IMR-90 (cell line): ENCODE data around the gene MTUS2. TPM values are rescaled to one million over a fixed set of nuclear protein-coding genes. Genes with fewer than 3 reads are reported as not detected.

ENCODE experiments used
- ATAC-seq: fragments of 200-7000 bp; cut with Tn5 transposase; 2 replicates; pipeline ENCODE4 v1.9.1; 2020; ENCODE audit warnings: low read depth, mild to moderate bottlenecking, moderate library complexity
- BruUV-seq: library from RNA; stranded (reverse); fragments of 400-500 nt; replicated peaks from 2 replicates; lab custom pipeline; 2021; lab: Mats Ljungman, UMichigan
- CTCF ChIA-PET: fragments of 300-600 bp; formaldehyde crosslinking; extraction: SDS; loops from one replicate; lab custom pipeline; 2021; ENCODE audit warnings: antibody characterized with exemption; lab: Yijun Ruan, JAX
- POLR2A ChIA-PET: fragments of 300-600 bp; sonication (Branson Sonifier 250); formaldehyde crosslinking; loops from one replicate; lab custom pipeline; 2022; ENCODE audit warnings: antibody characterized with exemption; ENCODE audit not compliant: unreplicated experiment; lab: Charles Lee
- DNase-seq: peaks from one replicate; pipeline ENCODE4 v3.0.0; 2013
- H2AFZ ChIP-seq: replicated peaks from 2 replicates; pipeline ENCODE3; 2013; ENCODE audit warnings: low read length, mild to moderate bottlenecking; ENCODE audit not compliant: poor library complexity
- H2AK5ac ChIP-seq: 2 replicates; pipeline ENCODE4 v1.6.1; 2013; ENCODE audit warnings: low read depth, low read length, inconsistent platforms
- H2AK9ac ChIP-seq: replicated peaks from 2 replicates; pipeline ENCODE3; 2013; ENCODE audit warnings: mild to moderate bottlenecking, low read depth, low read length, moderate library complexity; ENCODE audit not compliant: poor library complexity
- H2BK120ac ChIP-seq: 2 replicates; pipeline ENCODE4 v1.6.1; 2013; ENCODE audit warnings: low read depth, low read length, inconsistent platforms
- H2BK15ac ChIP-seq: 3 replicates; pipeline ENCODE4 v1.6.1; 2013; ENCODE audit warnings: low read depth, low read length, inconsistent platforms
- H2BK20ac ChIP-seq: 2 replicates; pipeline ENCODE4 v1.6.1; 2013; ENCODE audit warnings: low read depth, mild to moderate bottlenecking, inconsistent platforms, low read length, moderate library complexity
- H2BK5ac ChIP-seq: 2 replicates; pipeline ENCODE4 v1.6.1; 2013; ENCODE audit warnings: mild to moderate bottlenecking, low read depth, low read length, inconsistent platforms; ENCODE audit not compliant: poor library complexity, severe bottlenecking
- H3K14ac ChIP-seq: replicated peaks from 2 replicates; pipeline ENCODE4 v1.6.1; 2013; ENCODE audit warnings: low read depth, low read length, inconsistent platforms
- H3K18ac ChIP-seq: 2 replicates; pipeline ENCODE4 v1.6.1; 2013; ENCODE audit warnings: low read depth, low read length, control low read depth
- H3K23ac ChIP-seq: 2 replicates; pipeline ENCODE4 v1.6.1; 2013; ENCODE audit warnings: low read depth, low read length, inconsistent platforms
- H3K27ac ChIP-seq: 2 replicates; pipeline ENCODE4 v1.5.1; 2013; ENCODE audit warnings: mild to moderate bottlenecking, control low read depth, low read length; ENCODE audit not compliant: insufficient read depth
- H3K27me3 ChIP-seq: 2 replicates; pipeline ENCODE4 v1.6.1; 2013; ENCODE audit warnings: low read length; ENCODE audit not compliant: control insufficient read depth, insufficient read depth
- H3K36me3 ChIP-seq: 2 replicates; pipeline ENCODE4 v1.6.1; 2013; ENCODE audit warnings: low read length, mixed read lengths; ENCODE audit not compliant: control insufficient read depth, insufficient read depth
- H3K4ac ChIP-seq: 2 replicates; pipeline ENCODE4 v1.6.1; 2013; ENCODE audit warnings: low read depth, low read length, inconsistent platforms
- H3K4me1 ChIP-seq: 2 replicates; pipeline ENCODE4 v1.6.1; 2013; ENCODE audit warnings: low read length, mixed read lengths; ENCODE audit not compliant: control insufficient read depth, insufficient read depth
- H3K4me2 ChIP-seq: 2 replicates; pipeline ENCODE4 v1.6.1; 2013; ENCODE audit warnings: low read depth, mild to moderate bottlenecking, control low read depth, low read length, moderate library complexity
- H3K4me3 ChIP-seq: 2 replicates; pipeline ENCODE4 v1.5.1; 2013; ENCODE audit warnings: low read depth, mild to moderate bottlenecking, control low read depth, low read length, moderate library complexity; ENCODE audit not compliant: insufficient read depth
- H3K56ac ChIP-seq: 2 replicates; pipeline ENCODE4 v1.6.1; 2013; ENCODE audit warnings: low read length, inconsistent platforms; ENCODE audit not compliant: insufficient read depth; ENCODE audit errors: extremely low read depth
- H3K79me1 ChIP-seq, 2 experiments: 2 replicates each; pipeline ENCODE4 v1.6.1; 2013; ENCODE audit warnings: low read length in 2 of 2, inconsistent platforms in 1 of 2, low read depth in 1 of 2
- H3K9ac ChIP-seq: 2 replicates; pipeline ENCODE4 v1.6.1; 2013; ENCODE audit warnings: low read depth, low read length, control low read depth
- H3K9me1 ChIP-seq: 2 replicates; pipeline ENCODE4 v1.6.1; 2013; ENCODE audit warnings: low read length, inconsistent platforms; ENCODE audit not compliant: insufficient read depth
- H3K9me3 ChIP-seq: 2 replicates; pipeline ENCODE4 v1.6.1; 2013; ENCODE audit warnings: low read length; ENCODE audit not compliant: control insufficient read depth, insufficient read depth
- H4K20me1 ChIP-seq: 2 replicates; pipeline ENCODE4 v1.6.1; 2013; ENCODE audit warnings: low read length, inconsistent platforms; ENCODE audit not compliant: insufficient read depth
- H4K5ac ChIP-seq: 2 replicates; pipeline ENCODE4 v1.6.1; 2013; ENCODE audit warnings: mild to moderate bottlenecking, low read depth, low read length, control low read depth
- H4K8ac ChIP-seq, 2 experiments: 2 replicates each; pipeline ENCODE4 v1.6.1; 2013; ENCODE audit warnings: low read depth in 2 of 2, low read length in 2 of 2, control low read depth in 1 of 2, inconsistent platforms in 1 of 2
- H4K91ac ChIP-seq: 2 replicates; pipeline ENCODE4 v1.6.1; 2013; ENCODE audit warnings: low read depth, low read length, inconsistent platforms; ENCODE audit not compliant: insufficient read depth
- BHLHE40 ChIP-seq: fragments of 150-350 bp; IDR thresholded peaks from 2 replicates; pipeline ENCODE4 v1.6.1; 2016; ENCODE audit warnings: mild to moderate bottlenecking, low read depth, low read length
- CHD1 ChIP-seq: IDR thresholded peaks from 2 replicates; pipeline ENCODE4 v1.6.1; 2012; ENCODE audit warnings: low read depth, low read length, improper control_type of control experiment
- MAFK ChIP-seq: IDR thresholded peaks from 2 replicates; pipeline ENCODE4 v1.6.1; 2012; ENCODE audit warnings: low read depth, low read length, improper control_type of control experiment
- MAZ ChIP-seq: IDR thresholded peaks from 2 replicates; pipeline ENCODE4 v1.6.1; 2012; ENCODE audit warnings: low read depth, mild to moderate bottlenecking, low read length, improper control_type of control experiment, moderate library complexity, borderline replicate concordance
- MXI1 ChIP-seq: IDR thresholded peaks from 2 replicates; pipeline ENCODE4 v1.6.1; 2012; ENCODE audit warnings: low read depth, mild to moderate bottlenecking, low read length, moderate library complexity, borderline replicate concordance
- NFE2L2 ChIP-seq: fragments of 150-350 bp; IDR thresholded peaks from 2 replicates; pipeline ENCODE4 v1.6.1; 2016; ENCODE audit warnings: low read depth, mild to moderate bottlenecking, low read length
- RAD21 ChIP-seq: IDR thresholded peaks from 2 replicates; pipeline ENCODE4 v1.6.1; 2012; ENCODE audit warnings: low read length, improper control_type of control experiment
- WGBS, 2 experiments: methylation state at CpG; one replicate each; pipeline versions ENCODE4 v1.1.5 to v1.1.7; 2013; ENCODE audit warnings: missing lambda C conversion rate in 2 of 2; ENCODE audit not compliant: insufficient read length in 1 of 2; ENCODE audit errors: extremely low coverage in 2 of 2; 5-methylcytosine and 5-hydroxymethylcytosine counted together
- dilution Hi-C: fragments of 300-500 bp; cut with HindIII; formaldehyde crosslinking; loops from one replicate; pipeline ENCODE4 v1.14.3; 2018; ENCODE audit warnings: low sequenced_read_pairs; ENCODE audit not compliant: unreplicated experiment
- in situ Hi-C: fragments of 300-500 bp; cut with MboI; formaldehyde crosslinking; loops from 3 replicates; pipeline ENCODE4 v1.14.3; 2019; ENCODE audit warnings: low sequenced_read_pairs, inconsistent platforms, mixed read lengths
- intact Hi-C: fragments of 100-400 bp; cut with micrococcal nuclease; formaldehyde crosslinking; loops from 2 replicates; pipeline ENCODE4 v1.10.0; 2022
- polyA plus RNA-seq, 3 experiments: library from polyadenylated mRNA; depleted of rRNA; stranded (reverse); fragments of >200 nt; gene quantifications; 2 replicates each; pipeline ENCODE4 v1.2.3, GENCODE V29; 2012; ENCODE audit warnings: low replicate concordance in 1 of 3
- total RNA-seq: library from RNA; depleted of rRNA; stranded (reverse); fragments of >200 nt; gene quantifications from 2 replicates; pipeline ENCODE4 v1.2.3, GENCODE V29; 2012
- TF ChIP-seq, protein P1 (sequence below): conservative IDR thresholded peaks from 2 replicates; pipeline ENCODE4 v1.5.1; 2012; ENCODE audit warnings: mild to moderate bottlenecking, low read depth, low read length, improper control_type of control experiment
- TF ChIP-seq, protein P2 (sequence below): fragments of 150-350 bp; IDR thresholded peaks from 2 replicates; pipeline ENCODE4 v1.6.1; 2017; ENCODE audit warnings: mild to moderate bottlenecking, antibody characterized with exemption, low read length, low read depth

The MTUS2 gene
- total and polyA plus RNA-seq, 2 of the 4 experiments (the other 2 are of a cell fraction): under 0.01 to 0.02 TPM

DNA sequence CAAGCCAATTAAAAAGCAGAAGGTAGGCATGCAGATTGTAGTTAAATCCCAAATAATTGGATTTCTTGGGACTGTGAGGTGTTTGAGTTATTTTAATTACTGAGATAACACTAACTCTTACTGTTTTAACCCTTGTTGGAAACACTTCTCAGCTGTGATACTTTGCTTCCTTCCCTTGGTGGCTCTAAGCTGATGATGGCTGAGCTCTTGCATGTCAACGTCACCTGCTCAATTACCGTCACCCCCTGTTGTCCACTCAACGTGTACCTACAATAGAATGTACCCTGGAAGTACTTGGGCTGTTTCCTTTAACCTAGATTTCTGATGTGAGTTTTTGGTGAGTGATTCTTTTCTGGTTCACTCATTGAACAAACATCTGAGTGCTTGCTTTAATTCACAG lies 471.9 kb downstream of the MTUS2 start:
- Histone ChIP-seq H3K4me1 (no peaks in the 10 kb centered on the region), H2BK15ac (no peak overlapping the region), H3K27me3 (no peaks in the 10 kb centered on the region), H4K20me1 (no peaks in the 10 kb centered on the region), H3K18ac (no peak overlapping the region), H4K8ac (no peak overlapping the region), H4K5ac (no peak overlapping the region), H3K56ac (no peak overlapping the region), H2BK20ac (no peak overlapping the region), H3K4ac (no peak overlapping the region), H3K14ac (no peak overlapping the region), H3K9me1 (no peaks in the 10 kb centered on the region), H3K27ac (no peak overlapping the region), H3K4me2 (no peak overlapping the region), H3K23ac (no peak overlapping the region), H3K9me3 (peaks cover 4% of the 10 kb centered on the region), H2BK120ac (no peak overlapping the region), H3K4me3 (no peak overlapping the region), H3K36me3 (no peaks in the 10 kb centered on the region), H4K91ac (no peak overlapping the region), H3K79me1 (no peaks in the 10 kb centered on the region), H3K9ac (no peak overlapping the region), H2AK5ac (no peak overlapping the region), H2AFZ (no peak overlapping the region), H2AK9ac (no peak overlapping the region), H2BK5ac (no peak overlapping the region)
- DNase-seq: no peak
- TF ChIP-seq MAFK (no peak), NFE2L2 (no peak), BHLHE40 (no peak), RAD21 (no peak), CHD1 (no peak), MAZ (no peak), MXI1 (no peak)
- TF ChIP-seq, protein P1, sequence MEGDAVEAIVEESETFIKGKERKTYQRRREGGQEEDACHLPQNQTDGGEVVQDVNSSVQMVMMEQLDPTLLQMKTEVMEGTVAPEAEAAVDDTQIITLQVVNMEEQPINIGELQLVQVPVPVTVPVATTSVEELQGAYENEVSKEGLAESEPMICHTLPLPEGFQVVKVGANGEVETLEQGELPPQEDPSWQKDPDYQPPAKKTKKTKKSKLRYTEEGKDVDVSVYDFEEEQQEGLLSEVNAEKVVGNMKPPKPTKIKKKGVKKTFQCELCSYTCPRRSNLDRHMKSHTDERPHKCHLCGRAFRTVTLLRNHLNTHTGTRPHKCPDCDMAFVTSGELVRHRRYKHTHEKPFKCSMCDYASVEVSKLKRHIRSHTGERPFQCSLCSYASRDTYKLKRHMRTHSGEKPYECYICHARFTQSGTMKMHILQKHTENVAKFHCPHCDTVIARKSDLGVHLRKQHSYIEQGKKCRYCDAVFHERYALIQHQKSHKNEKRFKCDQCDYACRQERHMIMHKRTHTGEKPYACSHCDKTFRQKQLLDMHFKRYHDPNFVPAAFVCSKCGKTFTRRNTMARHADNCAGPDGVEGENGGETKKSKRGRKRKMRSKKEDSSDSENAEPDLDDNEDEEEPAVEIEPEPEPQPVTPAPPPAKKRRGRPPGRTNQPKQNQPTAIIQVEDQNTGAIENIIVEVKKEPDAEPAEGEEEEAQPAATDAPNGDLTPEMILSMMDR: no peak
- TF ChIP-seq, protein P2, sequence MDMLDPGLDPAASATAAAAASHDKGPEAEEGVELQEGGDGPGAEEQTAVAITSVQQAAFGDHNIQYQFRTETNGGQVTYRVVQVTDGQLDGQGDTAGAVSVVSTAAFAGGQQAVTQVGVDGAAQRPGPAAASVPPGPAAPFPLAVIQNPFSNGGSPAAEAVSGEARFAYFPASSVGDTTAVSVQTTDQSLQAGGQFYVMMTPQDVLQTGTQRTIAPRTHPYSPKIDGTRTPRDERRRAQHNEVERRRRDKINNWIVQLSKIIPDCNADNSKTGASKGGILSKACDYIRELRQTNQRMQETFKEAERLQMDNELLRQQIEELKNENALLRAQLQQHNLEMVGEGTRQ: no peak
- ChIA-PET CTCF (no interaction called here), POLR2A (no interaction called here)
- in situ Hi-C loops (no loop called here), intact Hi-C loops (no loop called here), dilution Hi-C loops (no loop called here)
- ATAC-seq: no peak
- BruUV-seq: no TSS peak
- WGBS, 2 experiments: no CpG with 5 or more reads among the region's 3 CpGs
